ENCODE results near the gene PLCG2. TPM values are rescaled to one million over a fixed set of nuclear protein-coding genes. Genes with fewer than 3 reads are reported as not detected.

Gene PLCG2
- total RNA-seq, 6 experiments from 2014 or later = 11.1 to 23.1 (median 17.7) TPM

DNA sequence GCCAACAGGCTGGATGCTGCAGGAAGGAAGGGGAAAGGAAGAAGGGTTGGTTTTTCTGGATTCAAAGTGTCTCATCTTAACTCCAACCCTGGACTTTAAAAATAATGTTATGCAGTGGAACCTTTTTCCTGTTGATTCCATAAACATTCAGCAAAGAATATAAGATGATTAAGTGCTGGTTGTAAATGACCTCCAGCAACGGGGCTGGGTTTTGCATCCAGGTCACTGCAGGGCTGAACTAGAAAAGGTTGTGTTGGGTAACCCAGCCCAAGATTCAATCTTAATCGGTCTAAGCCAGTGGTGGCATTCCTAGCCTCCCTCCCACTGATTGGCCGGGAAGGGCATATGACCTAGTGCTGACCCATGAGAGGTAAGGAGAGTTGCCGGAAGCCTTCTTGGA, 34.2 kb upstream of the PLCG2 start:
- Histone ChIP-seq H3K36me3 (no peaks in the 10 kb centered on the region), H3K4me1 (peaks cover 0 to 4% (median 0%) of the 10 kb centered on the region in 4 donors), H3K27ac (no peak overlapping the region), H3K9me3 (no peaks in the 10 kb centered on the region), H3K4me3 (no peak overlapping the region), H3K27me3 (no peaks in the 10 kb centered on the region)
- DNase-seq (no peak), ATAC-seq (no peak)
- TF ChIP-seq, protein P1, sequence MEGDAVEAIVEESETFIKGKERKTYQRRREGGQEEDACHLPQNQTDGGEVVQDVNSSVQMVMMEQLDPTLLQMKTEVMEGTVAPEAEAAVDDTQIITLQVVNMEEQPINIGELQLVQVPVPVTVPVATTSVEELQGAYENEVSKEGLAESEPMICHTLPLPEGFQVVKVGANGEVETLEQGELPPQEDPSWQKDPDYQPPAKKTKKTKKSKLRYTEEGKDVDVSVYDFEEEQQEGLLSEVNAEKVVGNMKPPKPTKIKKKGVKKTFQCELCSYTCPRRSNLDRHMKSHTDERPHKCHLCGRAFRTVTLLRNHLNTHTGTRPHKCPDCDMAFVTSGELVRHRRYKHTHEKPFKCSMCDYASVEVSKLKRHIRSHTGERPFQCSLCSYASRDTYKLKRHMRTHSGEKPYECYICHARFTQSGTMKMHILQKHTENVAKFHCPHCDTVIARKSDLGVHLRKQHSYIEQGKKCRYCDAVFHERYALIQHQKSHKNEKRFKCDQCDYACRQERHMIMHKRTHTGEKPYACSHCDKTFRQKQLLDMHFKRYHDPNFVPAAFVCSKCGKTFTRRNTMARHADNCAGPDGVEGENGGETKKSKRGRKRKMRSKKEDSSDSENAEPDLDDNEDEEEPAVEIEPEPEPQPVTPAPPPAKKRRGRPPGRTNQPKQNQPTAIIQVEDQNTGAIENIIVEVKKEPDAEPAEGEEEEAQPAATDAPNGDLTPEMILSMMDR (IDR thresholded peaks at IDR 0.05) = no peak
- no peak for TF ChIP-seq POLR2A (IDR thresholded peaks at IDR 0.05)
- WGBS (ENCODE audit: insufficient coverage, low coverage, low lambda C conversion rate, missing lambda C conversion rate) = 100% methylated on average over 1 of the region's 4 CpGs
- intact Hi-C loops (cut with DNase I) = no loop called here

DNA sequence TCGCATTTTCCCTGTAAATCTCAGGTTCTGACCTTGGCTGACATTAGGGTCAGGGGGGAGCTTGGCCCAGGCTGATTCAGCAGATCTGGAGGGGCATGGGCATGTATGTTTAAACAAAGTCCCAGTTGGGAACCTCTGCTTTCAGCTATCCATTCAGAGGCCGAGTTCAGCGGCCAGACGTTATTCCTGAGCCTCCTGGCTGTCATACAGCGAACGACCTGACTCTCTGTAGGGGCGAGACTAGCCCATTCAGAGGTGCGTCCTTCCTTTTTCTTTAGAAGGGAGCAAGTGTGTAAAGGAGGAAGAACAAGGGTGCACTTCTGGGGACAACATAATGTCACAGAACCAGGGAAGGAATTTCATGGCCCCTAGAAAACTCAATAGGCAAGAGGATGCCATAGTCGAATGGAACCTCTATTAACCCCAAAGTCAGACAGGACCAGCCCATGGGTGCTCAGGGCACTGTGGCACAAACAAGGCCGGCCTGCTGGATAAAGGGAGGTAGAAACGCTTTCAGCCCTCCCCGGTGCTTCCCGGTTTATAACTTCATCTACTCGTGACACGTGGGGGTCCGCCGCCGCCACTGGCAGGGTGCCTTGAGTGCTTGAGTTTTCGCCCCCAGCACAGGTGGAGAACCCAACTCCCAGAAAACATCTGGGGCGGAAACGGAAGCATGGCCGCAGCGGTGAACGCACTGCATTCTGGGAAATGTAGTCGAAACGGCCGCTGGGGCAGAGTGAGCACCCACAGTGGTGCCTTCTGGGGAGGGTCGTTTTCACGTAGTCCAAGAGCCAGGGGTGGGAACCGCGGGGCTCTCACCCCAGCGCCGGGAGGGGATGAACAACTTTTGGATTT, 33.2 kb upstream of the PLCG2 start:
- intact Hi-C loops (cut with DNase I) = no loop called here
- Histone ChIP-seq H3K27ac (peak overlapping the region in 2 of 3 donors; percentile 37 to 46), H3K4me1 (peaks cover 0 to 4% (median 0%) of the 10 kb centered on the region in 4 donors), H3K9me3 (no peaks in the 10 kb centered on the region), H3K27me3 (no peaks in the 10 kb centered on the region), H3K36me3 (no peaks in the 10 kb centered on the region), H3K4me3 (peak overlapping the region; percentile 37 to 55 (median 48))
- DNase-seq (peak; percentile 73 to 84 (median 83)), ATAC-seq (peak; percentile 92 to 97 (median 96))
- no peak for TF ChIP-seq POLR2A (IDR thresholded peaks at IDR 0.05)
- TF ChIP-seq, protein P1 (IDR thresholded peaks at IDR 0.05) = no peak
- 11% methylated on average over 19 of the region's 33 CpGs for WGBS (ENCODE audit: insufficient coverage, low coverage, low lambda C conversion rate, missing lambda C conversion rate)

DNA sequence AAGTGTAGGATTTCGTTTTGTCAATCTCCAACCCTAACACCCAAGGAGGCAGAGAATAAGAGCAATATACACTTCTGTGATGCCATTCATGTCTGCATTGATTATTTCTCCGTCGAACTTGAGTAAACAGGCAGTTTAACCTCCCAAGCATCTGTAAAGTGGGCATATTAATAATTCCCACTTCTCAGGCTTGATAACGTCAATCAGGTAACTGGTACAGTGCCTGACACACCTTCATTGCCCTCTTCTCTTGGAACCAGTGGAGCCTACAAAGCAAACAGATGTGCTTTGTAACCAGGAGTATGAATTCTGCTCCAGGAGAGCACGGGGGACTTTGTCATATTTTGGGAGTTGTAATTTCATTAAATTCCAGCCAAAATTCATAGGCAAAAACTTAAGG, 32.5 kb upstream of the PLCG2 start:
- no peaks in the 10 kb centered on the region for H3K9me3 ChIP-seq
- no peak for DNase-seq
- peak overlapping the region; percentile 37 to 55 (median 48) for H3K4me3 ChIP-seq
- peak overlapping the region in 1 of 3 donors; percentile 37 for H3K27ac ChIP-seq
- WGBS (ENCODE audit: insufficient coverage, low coverage, low lambda C conversion rate, missing lambda C conversion rate) = 28% methylated on average over 5 of the region's 5 CpGs
- no peaks in the 10 kb centered on the region for H3K36me3 ChIP-seq
- no peak for ATAC-seq
- H3K27me3 ChIP-seq = no peaks in the 10 kb centered on the region
- TF ChIP-seq POLR2A (IDR thresholded peaks at IDR 0.05) = no peak
- intact Hi-C loops (cut with DNase I) = no loop called here
- peaks cover 0 to 4% (median 0%) of the 10 kb centered on the region in 4 donors for H3K4me1 ChIP-seq

DNA sequence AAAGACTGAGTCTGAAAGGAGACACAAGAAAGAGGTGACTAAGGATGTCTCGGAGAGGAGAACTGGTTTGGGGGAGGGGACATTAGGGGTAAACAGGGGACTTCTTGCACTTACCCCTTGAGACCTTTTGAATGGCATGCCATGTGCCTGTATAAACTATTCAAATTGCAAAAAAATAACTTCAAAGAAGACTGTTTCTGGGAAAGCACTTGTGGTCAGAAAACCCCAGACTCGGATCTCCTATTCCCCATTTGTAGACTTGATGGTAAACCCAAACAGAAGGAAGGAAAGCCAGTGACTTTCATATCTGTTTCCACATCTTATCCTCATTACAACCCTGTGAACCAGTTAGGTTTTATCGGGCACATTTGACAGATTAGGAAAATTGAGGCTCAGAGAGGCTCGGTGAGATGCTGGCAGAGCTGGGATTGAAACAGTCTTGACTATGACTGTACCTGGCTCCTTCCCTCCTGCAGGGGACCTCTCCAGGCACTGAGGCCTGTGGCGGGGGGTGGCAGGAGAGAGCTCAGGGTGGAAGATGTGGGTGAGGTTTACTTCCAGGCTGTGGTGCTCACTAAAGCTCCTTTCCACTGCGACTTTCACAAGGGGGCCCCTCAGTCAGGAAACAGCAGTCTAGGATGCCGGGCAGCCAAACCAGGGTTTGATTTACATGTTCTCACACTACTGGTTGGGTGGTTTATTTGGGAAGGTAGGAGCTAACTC, 30.5 kb upstream of the PLCG2 start:
- H3K9me3 ChIP-seq = no peaks in the 10 kb centered on the region
- no peak overlapping the region for H3K27ac ChIP-seq
- TF ChIP-seq, protein P1 (IDR thresholded peaks at IDR 0.05) = no peak
- no peak for TF ChIP-seq POLR2A (IDR thresholded peaks at IDR 0.05)
- H3K4me3 ChIP-seq = no peak overlapping the region
- ATAC-seq (no peak), DNase-seq (no peak)
- intact Hi-C loops (cut with DNase I) = no loop called here
- WGBS (ENCODE audit: insufficient coverage, low coverage, low lambda C conversion rate, missing lambda C conversion rate) = 57% methylated on average over 6 of the region's 7 CpGs
- no peaks in the 10 kb centered on the region for H3K27me3 ChIP-seq
- no peaks in the 10 kb centered on the region for H3K36me3 ChIP-seq
- H3K4me1 ChIP-seq = peaks cover 0 to 4% (median 0%) of the 10 kb centered on the region in 4 donors
